Endodermal cell (in vitro differentiated cells): ENCODE measurements around the gene INPPL1. TPM values are rescaled to one million over a fixed set of nuclear protein-coding genes. Genes with fewer than 3 reads are reported as not detected.
A peak's percentile ranks its signal among the peaks of the same experiment; 100 is the strongest.

Experiments
- DNase-seq: peaks from one replicate; pipeline ENCODE4 v3.0.0-alpha.2; 2017
- H3K27ac ChIP-seq: 2 replicates; pipeline ENCODE4 v1.5.1; 2013; ENCODE audit warnings: mild to moderate bottlenecking, low read depth, low read length, moderate library complexity
- H3K27me3 ChIP-seq: 2 replicates; pipeline ENCODE4 v1.6.1; 2013; ENCODE audit warnings: mild to moderate bottlenecking, low read length, moderate library complexity; ENCODE audit not compliant: insufficient read depth, control insufficient read depth, poor library complexity, severe bottlenecking
- H3K36me3 ChIP-seq: 2 replicates; pipeline ENCODE4 v1.7.0; 2013; ENCODE audit warnings: mild to moderate bottlenecking, low read length, moderate library complexity; ENCODE audit not compliant: control insufficient read depth, insufficient read depth
- H3K4me1 ChIP-seq: one replicate; pipeline ENCODE4 v1.7.0; 2013; ENCODE audit warnings: low read length; ENCODE audit not compliant: control insufficient read depth, insufficient read depth
- H3K4me3 ChIP-seq: 2 replicates; pipeline ENCODE4 v1.5.1; 2013; ENCODE audit warnings: mild to moderate bottlenecking, low read length, moderate library complexity
- H3K9ac ChIP-seq: 2 replicates; pipeline ENCODE4 v1.6.1; 2013; ENCODE audit warnings: mild to moderate bottlenecking, low read length, moderate library complexity; ENCODE audit not compliant: poor library complexity, severe bottlenecking; ENCODE audit errors: extremely low read depth
- H3K9me3 ChIP-seq: 2 replicates; pipeline ENCODE4 v1.6.1; 2013; ENCODE audit warnings: mild to moderate bottlenecking, low read length, moderate library complexity; ENCODE audit not compliant: control insufficient read depth
- H3K27ac Mint-ChIP-seq: 2 replicates; pipeline ENCODE4 v1.8.0; 2020; ENCODE audit warnings: mixed read lengths
- H3K27me3 Mint-ChIP-seq: 2 replicates; pipeline ENCODE4 v1.8.0; 2021; ENCODE audit warnings: mild to moderate bottlenecking, mixed read lengths; ENCODE audit not compliant: insufficient read depth
- H3K36me3 Mint-ChIP-seq: 2 replicates; pipeline ENCODE4 v1.8.0; 2020; ENCODE audit warnings: low read depth, mixed read lengths
- H3K4me1 Mint-ChIP-seq: 2 replicates; pipeline ENCODE4 v1.8.0; 2020; ENCODE audit warnings: mixed read lengths
- H3K4me3 Mint-ChIP-seq: 2 replicates; pipeline ENCODE4 v1.8.0; 2020; ENCODE audit warnings: mild to moderate bottlenecking, moderate library complexity, mixed read lengths
- H3K9me3 Mint-ChIP-seq: 2 replicates; pipeline ENCODE4 v1.8.0; 2020; ENCODE audit warnings: mild to moderate bottlenecking, mixed read lengths
- CTCF ChIP-seq: fragments of 200-600 bp; sonication (generic); conservative IDR thresholded peaks from 2 replicates; pipeline ENCODE4 v1.5.0; 2021; ENCODE audit warnings: antibody characterized with exemption, mild to moderate bottlenecking
- WGBS, 2 experiments: methylation state at CpG; one replicate each; pipeline versions ENCODE4 v1.1.5 to v1.1.7; 2013; ENCODE audit warnings: missing lambda C conversion rate in 2 of 2, mixed read lengths in 1 of 2; ENCODE audit not compliant: insufficient coverage in 1 of 2, insufficient read length in 1 of 2; 5-methylcytosine and 5-hydroxymethylcytosine counted together
- total RNA-seq, 2 donors: library from RNA; stranded (reverse); fragmentation: NEBNext Ultra II Directional in 1 of 2; extraction: Animal tissue kit (Norgen Biotek cat#: 25700) in 1 of 2; gene quantifications; 2 replicates in 1 of 2; 3 replicates in 1 of 2; pipeline ENCODE4 v1.2.1, GENCODE V29; 2021

Gene INPPL1
- total RNA-seq, 2 donors from 2014 or later: 230 to 325 TPM

DNA sequence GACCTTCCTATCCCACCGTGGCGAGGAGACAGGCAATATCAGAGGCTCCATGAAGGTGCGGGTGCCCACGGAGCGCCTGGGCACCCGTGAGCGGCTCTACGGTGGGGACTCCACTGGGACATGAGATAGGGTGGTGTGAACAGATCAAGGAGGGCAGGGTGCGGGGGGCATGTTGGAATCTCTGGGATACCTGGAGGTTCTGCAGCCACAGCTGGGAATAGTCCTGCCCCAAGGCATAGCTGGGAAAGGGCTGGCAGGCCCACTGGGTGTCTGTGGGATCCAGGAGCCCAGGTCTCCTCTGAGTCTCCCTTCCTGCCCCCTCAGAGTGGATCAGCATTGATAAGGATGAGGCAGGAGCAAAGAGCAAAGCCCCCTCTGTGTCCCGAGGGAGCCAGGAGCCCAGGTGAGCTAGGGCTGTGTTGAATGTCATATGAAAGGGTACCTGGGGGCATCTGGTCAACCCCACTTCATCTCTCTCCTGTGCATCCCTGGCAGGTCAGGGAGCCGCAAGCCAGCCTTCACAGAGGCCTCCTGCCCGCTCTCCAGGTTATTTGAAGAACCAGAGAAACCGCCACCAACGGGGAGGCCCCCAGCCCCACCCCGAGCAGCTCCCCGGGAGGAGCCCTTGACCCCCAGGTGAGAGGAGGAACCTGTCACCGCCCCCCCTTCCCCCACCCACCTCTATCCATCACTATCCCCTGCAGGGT lies 10.9 kb downstream of the INPPL1 start:
- DNase-seq: peak; percentile 27
- no peak overlapping the region for H3K4me3 Mint-ChIP-seq
- Histone ChIP-seq H3K36me3 (peaks cover 80% of the 10 kb centered on the region), H3K9me3 (no peaks in the 10 kb centered on the region), H3K4me3 (no peak overlapping the region), H3K27me3 (peaks cover 12% of the 10 kb centered on the region), H3K9ac (no peak overlapping the region), H3K4me1 (no peaks in the 10 kb centered on the region), H3K27ac (no peak overlapping the region)
- H3K27ac Mint-ChIP-seq: no peak overlapping the region
- peaks cover 63% of the 10 kb centered on the region for H3K36me3 Mint-ChIP-seq
- no peaks in the 10 kb centered on the region for H3K9me3 Mint-ChIP-seq
- TF ChIP-seq CTCF: no peak
- WGBS, 2 experiments: 95 to 97% methylated on average over 6 to 17 of the region's 17 CpGs
- H3K27me3 Mint-ChIP-seq: peaks cover 11% of the 10 kb centered on the region
- peaks cover 11% of the 10 kb centered on the region for H3K4me1 Mint-ChIP-seq

DNA sequence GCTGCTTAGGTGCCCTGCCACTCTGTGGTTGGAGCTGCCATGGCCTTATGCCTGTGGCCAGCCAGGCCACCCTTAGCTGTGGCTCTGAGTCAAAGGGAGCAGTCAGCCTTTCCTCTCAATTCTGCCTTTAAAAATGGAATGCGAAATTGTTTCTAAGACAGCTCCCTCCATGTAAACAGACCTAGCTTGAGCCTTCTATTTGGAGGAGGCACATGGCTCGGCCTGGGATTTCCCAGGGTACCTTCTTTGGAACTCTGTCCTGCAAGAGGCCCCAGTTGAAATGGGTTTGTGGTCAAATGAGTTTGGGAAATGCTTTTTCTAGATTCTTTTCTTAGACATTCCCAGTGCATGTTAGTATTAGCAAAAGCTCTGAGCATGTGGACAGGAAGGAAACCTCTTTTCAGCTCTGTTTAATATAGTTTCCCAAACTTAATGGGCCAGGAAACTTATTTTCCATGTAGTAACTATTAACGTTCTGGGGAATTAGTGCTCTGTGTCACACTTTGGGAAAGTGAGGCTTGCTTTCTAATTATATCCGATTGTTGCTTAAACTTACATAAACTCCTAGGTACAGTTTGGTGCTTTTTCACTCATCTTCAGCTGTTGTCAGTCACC lies 11.6 kb downstream of the INPPL1 start:
- Histone ChIP-seq H3K4me1 (no peaks in the 10 kb centered on the region), H3K4me3 (no peak overlapping the region), H3K9me3 (no peaks in the 10 kb centered on the region), H3K27me3 (peaks cover 19% of the 10 kb centered on the region), H3K36me3 (peaks cover 73% of the 10 kb centered on the region), H3K9ac (no peak overlapping the region), H3K27ac (no peak overlapping the region)
- Mint-ChIP-seq H3K27me3 (peaks cover 18% of the 10 kb centered on the region), H3K36me3 (peaks cover 58% of the 10 kb centered on the region), H3K4me3 (no peak overlapping the region), H3K4me1 (peaks cover 11% of the 10 kb centered on the region), H3K27ac (peak overlapping the region; percentile 52), H3K9me3 (no peaks in the 10 kb centered on the region)
- WGBS, 2 experiments: 98 to 100% methylated on average over 3 to 4 of the region's 4 CpGs
- DNase-seq: peak; percentile 7
- no peak for TF ChIP-seq CTCF

- no peak overlapping the region for H3K4me3 Mint-ChIP-seq
- H3K27ac Mint-ChIP-seq: peak overlapping the region; percentile 55
- Histone ChIP-seq H3K36me3 (peaks cover 68% of the 10 kb centered on the region), H3K9me3 (no peaks in the 10 kb centered on the region), H3K4me3 (no peak overlapping the region), H3K4me1 (no peaks in the 10 kb centered on the region), H3K27ac (no peak overlapping the region), H3K27me3 (peaks cover 25% of the 10 kb centered on the region), H3K9ac (no peak overlapping the region)
- no peaks in the 10 kb centered on the region for H3K9me3 Mint-ChIP-seq
- peaks cover 11% of the 10 kb centered on the region for H3K4me1 Mint-ChIP-seq
- peaks cover 23% of the 10 kb centered on the region for H3K27me3 Mint-ChIP-seq
- TF ChIP-seq CTCF: no peak
- H3K36me3 Mint-ChIP-seq: peaks cover 52% of the 10 kb centered on the region
- 90 to 93% methylated on average over 2 of the region's 2 CpGs for WGBS, 2 experiments
- DNase-seq: peak; percentile 11
These were observed 12.2 kb downstream of the INPPL1 start for GRCh38 chr11:72236774-72237111.
